ENCODE measurements around the gene UBR1. TPM values are rescaled to one million over a fixed set of nuclear protein-coding genes. Genes with fewer than 3 reads are reported as not detected.
"Not testable (repeated sequence)": the region's sequence is repeated elsewhere in the genome, so short reads cannot be mapped to it uniquely, and the experiment has no call there.

The UBR1 gene
- total and polyA plus RNA-seq, 2 donors from 2014 or later, result 6.0 to 36.9 TPM

DNA sequence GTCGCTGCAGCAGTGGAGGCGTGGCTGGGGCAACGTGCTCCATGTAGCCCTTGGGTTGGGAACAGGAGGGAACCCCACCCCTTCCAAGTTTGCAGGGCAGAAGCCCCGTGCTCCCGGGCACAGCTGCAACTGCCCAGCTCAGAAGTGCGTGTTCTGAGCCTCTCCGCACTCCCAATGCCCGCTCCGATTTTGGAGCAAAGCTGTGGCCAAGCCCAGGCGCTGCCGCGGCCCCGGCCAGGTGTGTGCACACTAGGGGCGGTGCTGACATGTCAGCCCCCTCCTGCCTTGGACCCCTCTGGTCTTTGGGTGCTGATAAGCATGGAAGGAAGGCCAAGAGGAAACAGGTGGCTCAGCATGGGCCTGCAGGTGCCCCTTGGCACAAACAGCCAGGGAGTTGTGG lies 97.7 kb downstream of the UBR1 start:
- Histone ChIP-seq H3K27ac (ENCODE audit: low read depth in 2 of 2, low read length in 2 of 2) (no peak overlapping the region), H3K4me1 (ENCODE audit: control insufficient read depth in 2 of 3, insufficient read depth in 2 of 3, low read depth in 1 of 3, low read length in 3 of 3) (no peaks in the 10 kb centered on the region), H3K36me3 (ENCODE audit: control insufficient read depth in 2 of 3, insufficient read depth in 3 of 3, low read length in 3 of 3) (peaks cover 2 to 21% (median 15%) of the 10 kb centered on the region in 3 donors), H3K9ac (ENCODE audit: low read length in 3 of 3) (no peak overlapping the region), H3K27me3 (ENCODE audit: control insufficient read depth, insufficient read depth, low read length) (no peaks in the 10 kb centered on the region), H3K4me3 (ENCODE audit: low read length in 3 of 3) (no peak overlapping the region), H3K9me3 (ENCODE audit: control insufficient read depth in 2 of 3, insufficient read depth in 1 of 3, low read length in 3 of 3) (no peaks in the 10 kb centered on the region)
- FAIRE-seq (no peak), DNase-seq (no peak)
- intact Hi-C loops (cut with DNase I), result no loop called here
- TF ChIP-seq, protein P1, sequence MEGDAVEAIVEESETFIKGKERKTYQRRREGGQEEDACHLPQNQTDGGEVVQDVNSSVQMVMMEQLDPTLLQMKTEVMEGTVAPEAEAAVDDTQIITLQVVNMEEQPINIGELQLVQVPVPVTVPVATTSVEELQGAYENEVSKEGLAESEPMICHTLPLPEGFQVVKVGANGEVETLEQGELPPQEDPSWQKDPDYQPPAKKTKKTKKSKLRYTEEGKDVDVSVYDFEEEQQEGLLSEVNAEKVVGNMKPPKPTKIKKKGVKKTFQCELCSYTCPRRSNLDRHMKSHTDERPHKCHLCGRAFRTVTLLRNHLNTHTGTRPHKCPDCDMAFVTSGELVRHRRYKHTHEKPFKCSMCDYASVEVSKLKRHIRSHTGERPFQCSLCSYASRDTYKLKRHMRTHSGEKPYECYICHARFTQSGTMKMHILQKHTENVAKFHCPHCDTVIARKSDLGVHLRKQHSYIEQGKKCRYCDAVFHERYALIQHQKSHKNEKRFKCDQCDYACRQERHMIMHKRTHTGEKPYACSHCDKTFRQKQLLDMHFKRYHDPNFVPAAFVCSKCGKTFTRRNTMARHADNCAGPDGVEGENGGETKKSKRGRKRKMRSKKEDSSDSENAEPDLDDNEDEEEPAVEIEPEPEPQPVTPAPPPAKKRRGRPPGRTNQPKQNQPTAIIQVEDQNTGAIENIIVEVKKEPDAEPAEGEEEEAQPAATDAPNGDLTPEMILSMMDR (IDR thresholded peaks at IDR 0.05; ENCODE audit: borderline replicate concordance, extremely low read depth, insufficient read depth), result no peak

DNA sequence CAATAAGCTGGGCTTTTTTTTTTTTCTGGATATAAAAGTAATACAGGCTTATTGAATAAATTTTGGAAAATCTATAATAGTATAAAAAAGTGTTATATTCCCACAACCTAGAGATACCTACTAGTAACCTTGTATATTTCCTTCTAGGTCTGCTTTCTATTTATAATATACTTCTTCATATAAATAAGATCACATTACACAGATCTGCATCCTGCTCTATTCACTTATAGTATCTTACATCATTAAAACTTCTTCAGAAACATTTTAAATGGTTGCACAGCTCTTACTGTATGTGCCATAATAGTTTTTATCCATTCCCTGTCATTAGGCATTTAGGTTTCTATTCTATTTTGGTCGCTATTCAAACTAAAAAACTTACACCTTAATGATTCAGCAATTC lies 98.3 kb downstream of the UBR1 start:
- no peaks in the 10 kb centered on the region for H3K4me1 ChIP-seq (ENCODE audit: control insufficient read depth in 2 of 3, insufficient read depth in 2 of 3, low read depth in 1 of 3, low read length in 3 of 3)
- no peak overlapping the region for H3K4me3 ChIP-seq (ENCODE audit: low read length in 3 of 3)
- H3K9me3 ChIP-seq (ENCODE audit: control insufficient read depth in 2 of 3, insufficient read depth in 1 of 3, low read length in 3 of 3), result no peaks in the 10 kb centered on the region
- intact Hi-C loops (cut with DNase I), result no loop called here
- DNase-seq (no peak), FAIRE-seq (no peak)
- H3K36me3 ChIP-seq (ENCODE audit: control insufficient read depth in 2 of 3, insufficient read depth in 3 of 3, low read length in 3 of 3), result peaks cover 2 to 21% (median 15%) of the 10 kb centered on the region in 3 donors
- TF ChIP-seq, protein P1 (IDR thresholded peaks at IDR 0.05; ENCODE audit: borderline replicate concordance, extremely low read depth, insufficient read depth), result no peak
- no peak overlapping the region for H3K9ac ChIP-seq (ENCODE audit: low read length in 3 of 3)
- no peaks in the 10 kb centered on the region for H3K27me3 ChIP-seq (ENCODE audit: control insufficient read depth, insufficient read depth, low read length)
- H3K27ac ChIP-seq (ENCODE audit: low read depth in 2 of 2, low read length in 2 of 2), result no peak overlapping the region

DNA sequence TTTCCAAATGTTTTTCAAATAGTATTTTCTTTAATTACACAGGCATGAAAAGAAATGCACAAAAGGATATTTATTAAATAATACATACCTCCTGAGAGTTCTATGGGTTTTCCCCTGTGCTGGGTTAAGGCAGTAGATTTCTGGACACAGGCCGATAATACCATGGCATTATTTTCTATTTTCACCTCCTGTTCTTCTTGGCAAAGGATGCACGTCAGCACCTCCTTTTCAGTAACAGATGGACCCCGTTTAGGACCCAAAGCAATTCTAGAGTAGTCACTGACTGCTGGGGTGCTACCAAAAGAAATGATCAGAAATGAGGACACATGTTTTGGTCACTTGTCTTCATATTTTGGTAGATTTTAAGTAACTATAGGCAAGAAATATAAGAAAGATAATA lies 98.8 kb downstream of the UBR1 start:
- Histone ChIP-seq H3K9me3 (ENCODE audit: control insufficient read depth in 2 of 3, insufficient read depth in 1 of 3, low read length in 3 of 3) (no peaks in the 10 kb centered on the region), H3K4me3 (ENCODE audit: low read length in 3 of 3) (no peak overlapping the region), H3K36me3 (ENCODE audit: control insufficient read depth in 2 of 3, insufficient read depth in 3 of 3, low read length in 3 of 3) (peaks cover 2 to 17% (median 15%) of the 10 kb centered on the region in 3 donors), H3K9ac (ENCODE audit: low read length in 3 of 3) (no peak overlapping the region), H3K4me1 (ENCODE audit: control insufficient read depth in 2 of 3, insufficient read depth in 2 of 3, low read depth in 1 of 3, low read length in 3 of 3) (no peaks in the 10 kb centered on the region), H3K27me3 (ENCODE audit: control insufficient read depth, insufficient read depth, low read length) (no peaks in the 10 kb centered on the region), H3K27ac (ENCODE audit: low read depth in 2 of 2, low read length in 2 of 2) (no peak overlapping the region)
- DNase-seq (no peak), FAIRE-seq (no peak)
- TF ChIP-seq, protein P1 (IDR thresholded peaks at IDR 0.05; ENCODE audit: borderline replicate concordance, extremely low read depth, insufficient read depth), result no peak
- intact Hi-C loops (cut with DNase I), result no loop called here

DNA sequence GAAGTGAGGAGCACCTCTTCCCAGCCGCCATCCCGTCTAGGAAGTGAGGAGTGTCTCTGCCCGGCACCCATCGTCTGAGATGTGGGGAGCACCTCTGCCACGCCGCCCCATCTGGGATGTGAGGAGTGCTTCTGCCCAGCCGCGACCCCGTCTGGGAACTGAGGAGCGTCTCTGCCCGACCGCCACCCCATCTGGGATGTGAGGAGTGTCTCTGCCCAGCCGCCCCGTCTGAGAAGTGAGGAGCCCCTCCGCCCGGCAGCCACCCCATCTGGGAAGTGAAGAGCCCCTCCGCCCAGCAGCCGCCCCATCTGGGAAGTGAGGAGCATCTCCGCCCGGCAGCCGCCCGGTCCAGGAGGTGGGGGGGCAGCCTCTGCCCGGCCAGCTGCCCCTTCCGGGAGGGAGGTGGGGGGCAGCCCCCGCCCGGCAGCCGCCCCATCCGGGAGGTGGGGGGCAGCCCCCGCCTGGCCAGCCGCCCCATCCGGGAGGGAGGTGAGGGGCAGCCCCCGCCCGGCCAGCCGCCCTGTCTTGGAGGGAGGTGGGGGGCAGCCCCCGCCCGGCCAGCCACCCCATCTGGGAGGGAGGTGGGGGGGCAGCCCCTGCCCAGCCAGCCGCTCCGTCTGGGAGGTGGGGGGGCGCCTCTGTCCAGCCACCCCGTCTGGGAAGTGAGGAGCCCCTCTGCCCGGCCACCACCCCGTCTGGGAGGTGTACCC lies 100.8 kb downstream of the UBR1 start:
- DNase-seq, result peak in 1 of 5 donors; percentile 54
- H3K27ac ChIP-seq (ENCODE audit: low read depth in 2 of 2, low read length in 2 of 2); H3K4me1 ChIP-seq (ENCODE audit: control insufficient read depth in 2 of 3, insufficient read depth in 2 of 3, low read depth in 1 of 3, low read length in 3 of 3); FAIRE-seq; H3K9ac ChIP-seq (ENCODE audit: low read length in 3 of 3); H3K27me3 ChIP-seq (ENCODE audit: control insufficient read depth, insufficient read depth, low read length); intact Hi-C loops (cut with DNase I); H3K4me3 ChIP-seq (ENCODE audit: low read length in 3 of 3); H3K9me3 ChIP-seq (ENCODE audit: control insufficient read depth in 2 of 3, insufficient read depth in 1 of 3, low read length in 3 of 3): not testable (repeated sequence)
- peaks cover 2 to 17% (median 15%) of the 10 kb centered on the region in 3 donors for H3K36me3 ChIP-seq (ENCODE audit: control insufficient read depth in 2 of 3, insufficient read depth in 3 of 3, low read length in 3 of 3)
